Stimulated activated CD8-positive, alpha-beta memory T cell treated with anti-CD3 and anti-CD28 coated beads, Interleukin-7, amount 100 ng/mL, for 4 hours (primary cell): Measurements from ENCODE around the gene TFF1.
"Not testable (repeated sequence)": the region's sequence is repeated elsewhere in the genome, so short reads cannot be mapped to it uniquely, and the experiment has no call there.

Source experiments
- DNase-seq, 2 donors: peaks; one replicate each; pipeline ENCODE4 v3.0.0-alpha.2; 2020; ENCODE audit warnings: low read depth in 2 of 2

TFF1 gene

DNA sequence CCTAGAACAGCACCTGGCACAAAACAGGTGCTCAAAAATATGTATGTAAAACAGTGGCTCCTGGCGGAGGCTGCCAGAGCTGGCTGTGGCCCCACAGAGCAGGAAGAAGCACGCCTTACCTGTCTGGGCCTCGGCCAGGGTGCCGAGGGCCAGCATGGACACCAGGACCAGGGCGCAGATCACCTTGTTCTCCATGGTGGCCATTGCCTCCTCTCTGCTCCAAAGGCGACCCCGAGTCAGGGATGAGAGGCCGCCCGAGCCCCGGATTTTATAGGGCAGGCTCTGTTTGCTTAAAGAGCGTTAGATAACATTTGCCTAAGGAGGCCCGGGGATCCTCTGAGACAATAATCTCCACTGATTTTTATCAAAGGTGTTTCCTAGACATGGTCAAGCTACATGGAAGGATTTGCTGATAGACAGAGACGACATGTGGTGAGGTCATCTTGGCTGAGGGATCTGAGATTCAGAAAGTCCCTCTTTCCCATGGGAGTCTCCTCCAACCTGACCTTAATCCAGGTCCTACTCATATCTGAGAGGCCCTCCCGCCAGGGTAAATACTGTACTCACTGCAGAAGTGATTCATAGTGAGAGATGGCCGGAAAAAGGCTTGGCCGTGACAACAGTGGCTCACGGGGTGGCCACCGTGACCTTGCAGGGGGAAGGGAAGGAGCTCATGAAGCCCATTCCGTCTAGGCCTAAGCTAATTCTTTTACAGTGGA is at the start of gene TFF1:
Gene TFF1, minus strand, starts transcription at position 244 of the 719 bp plus-strand sequence. Its CDS starts 40 bp downstream, at position 204.
- DNase-seq: no peak

GRCh38 chr21:42414928-42415769 is 48.8 kb upstream of the TFF1 start:
- peak; percentile 89 to 94 for DNase-seq

- DNase-seq: no peak
These were observed 48.2 kb upstream of the TFF1 start for GRCh38 chr21:42414553-42414927.

GRCh38 chr21:42414066-42414465 is 47.7 kb upstream of the TFF1 start:
- no peak for DNase-seq

- DNase-seq: no peak
These were observed 47.2 kb upstream of the TFF1 start for GRCh38 chr21:42413500-42413899.

GRCh38 chr21:42413093-42413492 is 46.8 kb upstream of the TFF1 start:
- DNase-seq: no peak

GRCh38 chr21:42412636-42412933 is 46.2 kb upstream of the TFF1 start:
- no peak for DNase-seq

GRCh38 chr21:42411891-42412635 is 45.7 kb upstream of the TFF1 start:
- DNase-seq: no peak

GRCh38 chr21:42411197-42411869 is 45.0 kb upstream of the TFF1 start:
- no peak for DNase-seq

- no peak for DNase-seq
These were observed 43.0 kb upstream of the TFF1 start for GRCh38 chr21:42409366-42409765.

DNA sequence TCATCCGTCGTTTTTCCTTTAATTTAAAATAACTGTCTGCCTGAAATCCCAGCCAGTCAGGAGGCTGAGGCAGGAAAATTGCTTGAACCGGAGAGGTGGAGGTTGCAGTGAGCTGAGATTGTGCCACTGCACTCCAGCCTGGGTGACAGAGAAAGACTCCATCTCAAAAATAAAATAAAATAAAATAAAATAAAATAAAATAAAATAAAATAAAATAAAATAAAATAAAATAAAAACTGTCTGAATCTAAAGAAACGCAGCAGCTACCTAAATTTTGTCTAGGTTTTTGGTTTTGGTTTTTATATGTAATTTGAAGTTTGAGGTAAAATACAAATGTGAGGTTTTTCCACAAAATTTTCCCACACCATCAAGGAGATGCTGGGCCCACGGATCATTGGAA is 42.4 kb upstream of the TFF1 start:
- not testable (repeated sequence) for DNase-seq

GRCh38 chr21:42407476-42407875 is 41.1 kb upstream of the TFF1 start:
- no peak for DNase-seq

DNA sequence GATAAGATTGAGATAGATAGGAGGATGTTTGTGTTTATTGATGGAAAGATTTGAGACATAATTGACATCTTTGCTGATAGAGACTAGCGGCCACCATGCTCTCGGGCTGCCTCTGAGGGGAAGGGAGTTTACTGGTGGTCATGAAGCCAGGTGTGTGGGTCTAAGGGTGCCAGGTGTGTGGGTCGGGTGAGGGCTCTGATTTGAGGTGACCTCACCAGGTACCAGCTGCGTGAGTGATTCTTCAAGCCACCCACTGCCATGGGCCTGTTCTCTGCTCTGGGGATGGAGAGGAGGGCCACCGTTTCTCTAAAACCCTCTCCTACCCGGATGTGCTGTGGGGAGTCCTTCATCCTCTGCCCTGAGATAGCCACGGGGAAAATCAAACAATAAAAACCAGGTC is 40.5 kb upstream of the TFF1 start:
- no peak for DNase-seq

GRCh38 chr21:42406201-42406621 is 39.9 kb upstream of the TFF1 start:
- no peak for DNase-seq

DNA sequence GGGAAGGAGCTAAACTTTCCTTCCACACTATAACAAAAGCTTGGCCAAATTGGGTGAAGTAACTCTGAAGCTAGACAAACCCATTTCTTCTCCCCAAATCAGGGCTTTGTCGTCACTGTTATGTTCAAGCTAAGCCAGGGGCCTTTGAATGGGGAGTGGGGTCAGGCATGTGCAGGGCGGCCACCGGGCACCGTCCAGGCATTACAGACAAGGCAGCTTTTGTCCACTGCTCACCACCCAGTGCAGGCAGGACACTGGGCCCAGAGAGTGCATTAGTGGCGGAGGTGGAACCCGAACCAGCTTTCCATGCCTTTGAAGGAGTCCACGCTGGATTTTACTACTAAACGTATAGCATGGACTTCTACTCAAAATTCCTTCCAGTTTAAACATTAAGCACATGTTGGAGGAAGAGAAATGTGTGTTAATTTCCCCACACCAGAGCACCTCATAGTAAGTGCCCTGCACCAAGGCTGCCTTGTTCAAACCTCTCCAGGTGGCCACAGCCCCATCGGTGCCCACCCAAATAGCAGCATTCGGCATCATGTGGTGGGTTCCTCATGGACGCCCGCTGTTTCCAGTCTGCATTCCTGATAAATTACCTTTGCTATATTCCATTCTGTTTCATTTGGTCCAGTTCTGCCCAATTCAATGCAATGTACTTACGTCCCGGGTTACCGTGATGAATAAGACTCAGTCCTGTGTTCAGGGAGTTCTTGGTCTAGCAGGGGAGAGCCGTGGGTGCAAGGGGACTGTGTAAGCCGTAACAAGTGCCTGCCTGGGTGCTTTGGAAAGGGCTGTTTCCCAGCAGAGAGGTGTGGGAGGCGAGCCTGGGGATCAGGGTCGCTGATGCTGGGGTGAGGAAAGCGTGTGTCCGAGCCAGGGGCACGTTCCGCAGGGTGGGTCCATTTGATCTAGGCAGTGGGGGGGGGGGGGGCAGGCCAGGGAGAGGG is 39.0 kb upstream of the TFF1 start:
- no peak for DNase-seq

- no peak for DNase-seq
These were observed 38.2 kb upstream of the TFF1 start for GRCh38 chr21:42404539-42404938.

- no peak for DNase-seq
These were observed 37.4 kb upstream of the TFF1 start, which contains the start of gene UBASH3A for GRCh38 chr21:42403611-42404231. Gene UBASH3A, plus strand, starts transcription at chr21:42403902. Its CDS starts 44 bp downstream, at chr21:42403946.

DNA sequence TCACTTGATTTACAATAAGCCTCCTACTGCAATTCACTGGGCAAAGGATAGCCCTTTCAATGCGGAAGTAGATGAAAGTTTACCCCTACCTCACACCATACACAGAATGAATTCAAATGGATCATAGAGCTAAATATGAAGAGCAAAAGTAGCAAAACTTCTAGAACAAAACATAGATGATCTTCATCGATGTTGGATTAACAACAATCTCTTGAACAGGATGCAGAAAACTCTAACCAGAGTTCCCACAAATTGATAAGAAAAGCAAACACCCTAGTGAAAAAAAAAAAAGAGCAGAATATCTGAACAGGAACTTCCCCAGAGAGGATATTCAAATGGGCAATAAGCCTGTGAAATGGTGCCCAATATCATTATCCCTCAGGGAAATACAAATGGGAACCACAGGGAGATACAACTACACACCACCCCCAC is 35.5 kb upstream of the TFF1 start:
- DNase-seq: no peak

DNA sequence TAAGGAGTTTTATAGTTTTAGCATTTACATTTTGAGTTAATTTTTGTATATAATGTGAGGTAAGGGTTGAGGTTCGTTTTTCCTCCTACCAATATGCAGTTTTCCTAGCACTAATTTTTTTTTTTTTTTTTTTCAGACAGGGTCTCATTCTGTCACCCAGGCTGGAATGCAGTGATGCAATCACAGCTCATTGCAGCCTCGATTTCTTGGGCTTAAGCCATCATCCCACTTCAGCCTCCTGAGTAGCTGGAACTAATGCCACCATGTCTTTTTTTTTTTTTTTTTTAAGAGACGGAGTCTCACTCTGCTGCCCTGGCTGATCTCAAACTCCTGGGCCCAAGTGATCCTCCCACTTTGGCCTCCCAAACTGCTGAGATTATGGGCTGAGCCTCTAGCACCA is 34.8 kb upstream of the TFF1 start:
- no peak for DNase-seq

DNA sequence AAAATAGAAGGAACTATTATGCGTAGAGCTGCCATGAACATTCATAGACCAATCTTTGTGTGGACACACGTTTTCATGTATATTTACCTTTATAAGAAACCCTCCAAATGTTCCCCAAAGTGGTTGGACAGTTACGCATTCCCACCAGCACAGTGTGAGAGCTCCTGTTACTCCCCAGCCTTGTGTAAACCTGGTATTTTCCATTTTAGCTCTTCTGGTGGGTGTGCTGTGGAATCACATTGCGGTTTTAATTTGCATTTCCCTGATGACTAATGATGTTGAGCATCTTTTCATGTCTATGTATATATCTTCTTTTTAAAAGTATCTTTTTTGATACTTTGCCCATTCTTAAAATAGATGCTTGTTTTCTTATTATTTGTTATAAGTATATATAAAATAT is 34.2 kb upstream of the TFF1 start:
- DNase-seq: no peak
